ENCODE measurements around the gene SACS.

DNA sequence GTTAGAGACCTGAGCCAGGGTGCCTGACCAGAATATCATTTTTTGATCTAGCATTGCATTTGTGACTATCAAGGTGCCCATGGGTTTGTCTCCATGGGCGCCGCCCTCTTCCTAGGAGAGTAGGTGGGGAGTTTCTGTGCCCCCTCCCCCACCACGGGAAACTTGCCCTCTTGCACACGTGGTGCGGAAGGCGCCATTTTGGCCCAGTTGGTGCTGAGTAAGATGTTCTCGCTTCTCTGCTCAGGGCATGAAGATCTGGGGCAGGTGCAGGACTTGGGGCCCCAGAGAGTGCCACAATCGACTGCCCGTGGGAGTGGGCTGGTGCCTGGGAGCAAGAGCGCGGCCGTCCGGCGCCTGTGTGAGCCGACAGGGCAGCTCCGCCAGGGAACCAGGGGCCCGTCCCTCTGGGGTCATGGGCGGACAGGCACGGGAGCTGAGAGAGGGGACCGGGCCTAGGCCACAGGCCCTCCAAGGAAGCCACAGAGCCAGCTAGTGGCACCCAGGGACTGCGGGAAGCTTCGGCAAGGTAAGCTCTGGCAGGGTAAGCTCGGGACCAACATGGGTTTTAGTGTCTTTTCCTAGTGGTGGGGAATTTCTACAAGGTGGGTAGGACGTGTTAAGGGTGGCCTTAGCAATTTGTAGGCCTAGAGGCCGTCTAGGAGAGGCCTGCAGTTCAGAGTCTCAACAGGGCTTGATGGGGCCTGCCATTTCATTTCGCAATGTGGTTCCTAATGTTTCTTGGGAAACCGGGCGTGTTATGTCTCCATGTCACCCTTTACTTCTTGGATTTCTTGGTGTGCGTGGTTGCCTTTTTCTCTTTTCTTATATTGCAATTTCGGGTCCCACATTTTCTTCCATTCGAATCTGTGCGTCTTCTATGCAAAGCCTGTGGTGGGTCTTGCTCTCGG lies 14.5 kb downstream of the SACS start:
- TF ChIP-seq JUND (IDR thresholded peaks at IDR 0.05; ENCODE audit: low read length) (no peak), SIN3A (conservative IDR thresholded peaks at IDR 0.05 in 1 of 2, IDR thresholded peaks at IDR 0.05 in 1 of 2; ENCODE audit: low read depth in 1 of 2, low read length in 2 of 2) (no peak), POLR2AphosphoS5 (IDR thresholded peaks at IDR 0.05; ENCODE audit: low read depth, low read length) (no peak), YY1 (IDR thresholded peaks at IDR 0.05; ENCODE audit: low read depth, low read length) (no peak), KDM1A (IDR thresholded peaks at IDR 0.05; ENCODE audit: borderline replicate concordance, low read length) (no peak), ATF2 (IDR thresholded peaks at IDR 0.05; ENCODE audit: low read length) (no peak), CTCF (IDR thresholded peaks at IDR 0.05; ENCODE audit: control extremely low read depth in 1 of 3, insufficient read depth in 1 of 3, low read depth in 1 of 3, low read length in 3 of 3) (no peak)

All from H1 (cell line).